ENCODE results near the gene ZNF230. TPM values are rescaled to one million over a fixed set of nuclear protein-coding genes. Genes with fewer than 3 reads are reported as not detected.

ZNF230 gene
- total RNA-seq, 2 experiments from 2014 or later: 1.6 to 1.8 TPM

DNA sequence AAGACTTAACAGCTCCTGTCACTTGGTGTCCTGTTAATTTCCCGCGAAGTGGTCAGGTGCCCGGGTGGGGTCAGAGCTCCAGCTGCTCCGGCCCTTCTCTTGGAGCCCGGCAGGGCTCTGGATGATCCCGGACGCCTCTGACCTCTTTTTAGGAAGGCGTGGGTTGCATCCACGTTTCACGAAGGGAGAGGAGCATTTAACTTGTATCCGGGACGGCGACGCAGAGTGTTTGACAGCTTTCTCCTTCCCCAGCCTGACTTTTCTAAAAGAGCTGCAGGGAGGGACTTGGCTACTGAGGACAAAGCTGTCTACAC is 18.1 kb upstream of the ZNF230 start:
- H3K36me3 ChIP-seq (ENCODE audit: insufficient read depth, low read length): no peaks in the 10 kb centered on the region
- no peak for DNase-seq (ENCODE audit: low spot score)
- no TSS peak for BruUV-seq (replicated peaks)

GRCh38 chr19:43997631-43998290 is 5.0 kb upstream of the ZNF230 start:
- Histone ChIP-seq H3K9me3 (ENCODE audit: low read length) (no peaks in the 10 kb centered on the region), H2AFZ (ENCODE audit: low read length) (no peak overlapping the region), H3K4me1 (ENCODE audit: insufficient read depth, low read length, poor library complexity, severe bottlenecking) (no peaks in the 10 kb centered on the region), H3K36me3 (ENCODE audit: insufficient read depth, low read length) (no peaks in the 10 kb centered on the region), H3K79me2 (ENCODE audit: insufficient read depth, low read depth, low read length) (no peaks in the 10 kb centered on the region), H3K27ac (ENCODE audit: low read depth, low read length, poor library complexity, severe bottlenecking) (no peak overlapping the region), H3K9me2 (ENCODE audit: insufficient read depth, low read length) (no peaks in the 10 kb centered on the region), H3K4me2 (ENCODE audit: low read length) (no peak overlapping the region), H4K20me1 (ENCODE audit: insufficient read depth, low read length) (no peaks in the 10 kb centered on the region), H3K4me3 (ENCODE audit: low read depth, low read length, poor library complexity, severe bottlenecking) (no peak overlapping the region)
- TF ChIP-seq, protein P1, sequence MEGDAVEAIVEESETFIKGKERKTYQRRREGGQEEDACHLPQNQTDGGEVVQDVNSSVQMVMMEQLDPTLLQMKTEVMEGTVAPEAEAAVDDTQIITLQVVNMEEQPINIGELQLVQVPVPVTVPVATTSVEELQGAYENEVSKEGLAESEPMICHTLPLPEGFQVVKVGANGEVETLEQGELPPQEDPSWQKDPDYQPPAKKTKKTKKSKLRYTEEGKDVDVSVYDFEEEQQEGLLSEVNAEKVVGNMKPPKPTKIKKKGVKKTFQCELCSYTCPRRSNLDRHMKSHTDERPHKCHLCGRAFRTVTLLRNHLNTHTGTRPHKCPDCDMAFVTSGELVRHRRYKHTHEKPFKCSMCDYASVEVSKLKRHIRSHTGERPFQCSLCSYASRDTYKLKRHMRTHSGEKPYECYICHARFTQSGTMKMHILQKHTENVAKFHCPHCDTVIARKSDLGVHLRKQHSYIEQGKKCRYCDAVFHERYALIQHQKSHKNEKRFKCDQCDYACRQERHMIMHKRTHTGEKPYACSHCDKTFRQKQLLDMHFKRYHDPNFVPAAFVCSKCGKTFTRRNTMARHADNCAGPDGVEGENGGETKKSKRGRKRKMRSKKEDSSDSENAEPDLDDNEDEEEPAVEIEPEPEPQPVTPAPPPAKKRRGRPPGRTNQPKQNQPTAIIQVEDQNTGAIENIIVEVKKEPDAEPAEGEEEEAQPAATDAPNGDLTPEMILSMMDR (conservative IDR thresholded peaks at IDR 0.05; ENCODE audit: low read length): no peak
- no peak for TF ChIP-seq EZH2phosphoT487 (IDR thresholded peaks at IDR 0.05; ENCODE audit: borderline replicate concordance, low read depth, low read length)
- intact Hi-C loops (cut with micrococcal nuclease; ENCODE audit: unreplicated experiment): no loop called here
- ChIA-PET POLR2A (no interaction called here), CTCF (ENCODE audit: unreplicated experiment) (no interaction called here)
- no TSS peak for BruUV-seq (replicated peaks)
- no peak for DNase-seq (ENCODE audit: low spot score)

More for the DNA sequence above, 18.1 kb upstream of the ZNF230 start:
- H2AFZ ChIP-seq (ENCODE audit: low read length): no peak overlapping the region
- no peaks in the 10 kb centered on the region for H3K4me1 ChIP-seq (ENCODE audit: insufficient read depth, low read length, poor library complexity, severe bottlenecking)
- no peak overlapping the region for H3K4me3 ChIP-seq (ENCODE audit: low read depth, low read length, poor library complexity, severe bottlenecking)
- H3K9me2 ChIP-seq (ENCODE audit: insufficient read depth, low read length): no peaks in the 10 kb centered on the region
- ChIA-PET POLR2A (no interaction called here), CTCF (ENCODE audit: unreplicated experiment) (no interaction called here)
- intact Hi-C loops (cut with micrococcal nuclease; ENCODE audit: unreplicated experiment): no loop called here
- no peaks in the 10 kb centered on the region for H3K79me2 ChIP-seq (ENCODE audit: insufficient read depth, low read depth, low read length)
- no peak overlapping the region for H3K4me2 ChIP-seq (ENCODE audit: low read length)
- H3K9me3 ChIP-seq (ENCODE audit: low read length): no peaks in the 10 kb centered on the region
- TF ChIP-seq, protein P1 (conservative IDR thresholded peaks at IDR 0.05; ENCODE audit: low read length): no peak
- no peak for TF ChIP-seq EZH2phosphoT487 (IDR thresholded peaks at IDR 0.05; ENCODE audit: borderline replicate concordance, low read depth, low read length)
- no peaks in the 10 kb centered on the region for H4K20me1 ChIP-seq (ENCODE audit: insufficient read depth, low read length)
- H3K27ac ChIP-seq (ENCODE audit: low read depth, low read length, poor library complexity, severe bottlenecking): no peak overlapping the region

GRCh38 chr19:44002212-44002565 is 568 bp upstream of the ZNF230 start:
- Histone ChIP-seq H3K9me2 (ENCODE audit: insufficient read depth, low read length) (no peaks in the 10 kb centered on the region), H3K4me2 (ENCODE audit: low read length) (peak overlapping the region; percentile 64), H4K20me1 (ENCODE audit: insufficient read depth, low read length) (no peaks in the 10 kb centered on the region), H3K9me3 (ENCODE audit: low read length) (no peaks in the 10 kb centered on the region), H3K4me1 (ENCODE audit: insufficient read depth, low read length, poor library complexity, severe bottlenecking) (peaks cover 4% of the 10 kb centered on the region), H3K4me3 (ENCODE audit: low read depth, low read length, poor library complexity, severe bottlenecking) (peak overlapping the region; percentile 83), H3K79me2 (ENCODE audit: insufficient read depth, low read depth, low read length) (no peaks in the 10 kb centered on the region), H3K36me3 (ENCODE audit: insufficient read depth, low read length) (peaks cover under 1% of the 10 kb centered on the region; the same call in 1 of the 2 replicates), H3K27ac (ENCODE audit: low read depth, low read length, poor library complexity, severe bottlenecking) (no peak overlapping the region), H2AFZ (ENCODE audit: low read length) (peak overlapping the region; percentile 87)
- CTCF ChIA-PET (ENCODE audit: unreplicated experiment): no interaction called here
- intact Hi-C loops (cut with micrococcal nuclease; ENCODE audit: unreplicated experiment): loop anchor here (2.0 to 10.0 kb wide), 2 partner anchors 93 to 111 kb away; partner anchors contain the start of genes ZNF224 and ZNF225
- POLR2A ChIA-PET: interaction anchor here (0.5 kb wide), 1 partner anchor 40 kb away, joined by 3 read pairs; no protein-coding TSS in a partner anchor
- no peak for DNase-seq (ENCODE audit: low spot score)
- TSS peak; percentile 84 for BruUV-seq (replicated peaks)
- no peak for TF ChIP-seq EZH2phosphoT487 (IDR thresholded peaks at IDR 0.05; ENCODE audit: borderline replicate concordance, low read depth, low read length)
- TF ChIP-seq, protein P1 (conservative IDR thresholded peaks at IDR 0.05; ENCODE audit: low read length): no peak
